Brain microvascular endothelial cell (primary cell): Measurements from ENCODE around the gene OFD1.

Source experiments
- DNase-seq: peaks from one replicate; pipeline ENCODE4 v3.0.0-alpha.2; 2020
- H3K27ac ChIP-seq: fragments of 250-450 bp; sonication (Bioruptor Pico); 2 replicates; pipeline ENCODE4 v1.5.1; 2020; ENCODE audit warnings: mild to moderate bottlenecking, moderate library complexity
- H3K27me3 ChIP-seq: fragments of 250-450 bp; sonication (Bioruptor Pico); replicated peaks from 2 replicates; pipeline ENCODE4 v1.5.1; 2020; ENCODE audit warnings: mild to moderate bottlenecking
- H3K36me3 ChIP-seq: fragments of 250-450 bp; sonication (Bioruptor Pico); replicated peaks from 2 replicates; pipeline ENCODE4 v1.5.1; 2020; ENCODE audit warnings: mild to moderate bottlenecking
- H3K4me3 ChIP-seq: 2 replicates; pipeline ENCODE4 v1.5.1; 2011; ENCODE audit warnings: low read depth, mild to moderate bottlenecking, control low read depth, low read length, moderate library complexity
- in situ Hi-C: cut with HindIII; loops from 2 replicates; pipeline ENCODE4 v1.10.0; 2017; ENCODE audit warnings: low sequenced_read_pairs, low pct_ligation_motif_present
- TF ChIP-seq, protein P1 (sequence below): IDR thresholded peaks from 2 replicates; pipeline ENCODE4 v1.5.1; 2011; ENCODE audit warnings: low read depth, mild to moderate bottlenecking, moderate library complexity, low read length, control low read depth, inconsistent platforms; ENCODE audit errors: missing control alignments

The OFD1 gene

DNA sequence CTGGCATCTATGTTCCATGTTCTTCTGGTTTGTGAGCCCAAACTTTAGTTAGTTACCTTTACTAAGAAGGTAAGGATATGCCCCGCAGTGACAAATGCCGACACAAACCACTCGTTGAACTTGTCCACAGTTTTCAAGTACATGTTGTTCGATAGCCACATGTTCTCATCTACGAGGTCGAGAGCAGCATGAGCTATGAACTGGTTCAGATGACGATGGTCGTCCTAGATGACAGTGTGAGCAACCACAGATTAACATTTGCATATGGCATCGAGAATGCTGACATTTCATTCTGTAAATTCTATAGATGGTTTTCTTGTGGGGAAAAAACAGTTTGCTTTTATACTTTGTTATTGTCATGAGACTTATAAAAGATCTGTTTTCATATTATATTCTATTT, 18.1 kb upstream of the OFD1 start:
- TF ChIP-seq, protein P1, sequence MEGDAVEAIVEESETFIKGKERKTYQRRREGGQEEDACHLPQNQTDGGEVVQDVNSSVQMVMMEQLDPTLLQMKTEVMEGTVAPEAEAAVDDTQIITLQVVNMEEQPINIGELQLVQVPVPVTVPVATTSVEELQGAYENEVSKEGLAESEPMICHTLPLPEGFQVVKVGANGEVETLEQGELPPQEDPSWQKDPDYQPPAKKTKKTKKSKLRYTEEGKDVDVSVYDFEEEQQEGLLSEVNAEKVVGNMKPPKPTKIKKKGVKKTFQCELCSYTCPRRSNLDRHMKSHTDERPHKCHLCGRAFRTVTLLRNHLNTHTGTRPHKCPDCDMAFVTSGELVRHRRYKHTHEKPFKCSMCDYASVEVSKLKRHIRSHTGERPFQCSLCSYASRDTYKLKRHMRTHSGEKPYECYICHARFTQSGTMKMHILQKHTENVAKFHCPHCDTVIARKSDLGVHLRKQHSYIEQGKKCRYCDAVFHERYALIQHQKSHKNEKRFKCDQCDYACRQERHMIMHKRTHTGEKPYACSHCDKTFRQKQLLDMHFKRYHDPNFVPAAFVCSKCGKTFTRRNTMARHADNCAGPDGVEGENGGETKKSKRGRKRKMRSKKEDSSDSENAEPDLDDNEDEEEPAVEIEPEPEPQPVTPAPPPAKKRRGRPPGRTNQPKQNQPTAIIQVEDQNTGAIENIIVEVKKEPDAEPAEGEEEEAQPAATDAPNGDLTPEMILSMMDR, result no peak
- in situ Hi-C loops, result no loop called here
- Histone ChIP-seq H3K27ac (no peak overlapping the region), H3K27me3 (no peaks in the 10 kb centered on the region), H3K4me3 (no peak overlapping the region), H3K36me3 (peaks cover 14% of the 10 kb centered on the region)
- no peak for DNase-seq

DNA sequence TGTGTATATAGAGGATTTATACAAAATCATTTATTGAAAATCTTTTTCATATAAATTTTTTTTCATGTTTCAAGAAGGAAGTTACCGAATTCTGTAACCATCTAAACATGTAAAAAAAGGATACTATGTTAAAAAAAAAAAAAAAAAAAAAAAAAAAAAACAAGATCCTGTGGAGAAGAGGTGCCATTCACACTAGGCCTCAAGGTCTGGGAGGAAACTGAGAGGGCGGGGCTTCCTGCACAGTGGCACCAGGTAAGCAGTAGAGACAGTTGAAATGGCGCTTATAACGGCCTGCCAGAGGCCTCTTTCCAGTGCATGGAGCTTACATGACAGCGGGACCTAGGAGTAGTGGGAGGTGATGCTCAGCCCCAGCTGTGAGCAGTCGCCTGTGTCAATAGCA, 17.6 kb upstream of the OFD1 start:
- no peaks in the 10 kb centered on the region for H3K27me3 ChIP-seq
- H3K4me3 ChIP-seq, result no peak overlapping the region
- peaks cover 10% of the 10 kb centered on the region for H3K36me3 ChIP-seq
- DNase-seq, result no peak
- in situ Hi-C loops, result no loop called here
- TF ChIP-seq, protein P1, result no peak
- H3K27ac ChIP-seq, result no peak overlapping the region

DNA sequence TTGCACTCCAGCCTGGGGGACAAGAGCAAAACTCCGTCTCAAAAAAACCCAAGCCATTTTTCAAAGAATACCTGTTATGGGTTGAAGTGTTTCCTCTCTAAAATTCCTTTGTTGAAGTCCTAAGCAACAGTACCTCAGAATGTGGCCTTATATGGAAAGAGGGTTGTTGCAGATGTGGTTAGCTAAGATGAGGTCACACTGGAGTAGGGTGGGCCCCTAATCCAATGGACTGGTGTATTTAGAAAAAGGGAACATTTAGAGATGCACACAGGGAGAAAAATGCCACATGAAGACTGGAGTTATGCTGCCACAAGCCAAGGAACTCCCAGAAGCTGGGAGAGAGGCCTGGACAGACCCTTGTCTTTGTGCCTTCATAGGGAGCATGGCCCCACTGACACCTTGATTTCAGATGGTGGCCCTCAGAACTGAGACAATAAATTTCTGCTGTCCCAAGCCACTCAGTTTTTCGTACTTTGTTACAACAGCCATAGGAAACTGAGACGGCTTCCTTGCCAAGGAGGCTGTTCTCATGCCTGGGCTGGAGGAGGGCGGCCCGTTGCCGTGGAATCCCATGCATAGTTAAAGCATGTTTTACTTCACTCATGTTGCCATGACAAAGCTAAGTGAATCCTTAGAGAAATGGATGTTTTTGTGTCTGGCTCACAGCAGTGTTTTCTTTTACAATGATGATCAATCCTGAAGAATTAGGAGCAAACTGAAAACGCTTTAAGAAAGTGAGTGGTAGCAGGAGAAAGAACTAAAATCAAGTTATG, 16.7 kb upstream of the OFD1 start:
- in situ Hi-C loops, result no loop called here
- Histone ChIP-seq H3K4me3 (no peak overlapping the region), H3K27me3 (no peaks in the 10 kb centered on the region), H3K36me3 (peaks cover 10% of the 10 kb centered on the region), H3K27ac (peak overlapping the region; percentile 69)
- TF ChIP-seq, protein P1, result no peak
- peak; percentile 69 for DNase-seq

DNA sequence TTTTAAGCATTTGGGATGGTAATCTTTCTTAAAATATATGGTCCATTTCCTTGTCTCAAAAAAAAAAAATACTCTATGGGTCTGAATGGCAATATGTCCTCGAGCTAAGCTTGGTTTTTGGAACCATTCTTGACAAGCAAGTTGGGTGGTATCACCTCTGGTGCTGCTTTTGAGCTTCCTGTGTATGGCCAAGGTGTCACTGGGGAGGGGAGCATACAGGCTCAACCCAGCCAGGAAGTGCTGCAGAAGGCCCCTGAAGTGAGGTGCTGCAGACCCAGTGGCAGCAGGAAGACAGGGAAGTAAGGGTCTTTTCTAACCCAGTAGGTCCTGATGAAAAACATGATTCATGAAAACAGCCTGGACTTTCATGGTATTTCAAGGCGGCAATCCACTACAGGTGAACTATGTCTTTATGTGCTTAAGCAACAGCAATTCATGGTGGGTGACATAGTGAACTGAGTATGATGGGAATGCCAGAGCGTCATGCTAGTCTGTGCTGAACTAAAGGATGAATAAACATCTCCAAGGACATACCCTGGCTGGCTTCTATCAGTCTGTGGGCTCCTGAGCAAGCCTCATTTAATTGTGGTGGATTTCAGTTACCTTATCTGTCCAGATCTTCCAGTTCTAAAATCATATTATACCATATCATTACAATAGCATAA, 15.2 kb upstream of the OFD1 start:
- peak; percentile 21 for DNase-seq
- in situ Hi-C loops, result no loop called here
- no peak overlapping the region for H3K27ac ChIP-seq
- H3K27me3 ChIP-seq, result no peaks in the 10 kb centered on the region
- H3K4me3 ChIP-seq, result no peak overlapping the region
- TF ChIP-seq, protein P1, result no peak
- H3K36me3 ChIP-seq, result peaks cover 10% of the 10 kb centered on the region

DNA sequence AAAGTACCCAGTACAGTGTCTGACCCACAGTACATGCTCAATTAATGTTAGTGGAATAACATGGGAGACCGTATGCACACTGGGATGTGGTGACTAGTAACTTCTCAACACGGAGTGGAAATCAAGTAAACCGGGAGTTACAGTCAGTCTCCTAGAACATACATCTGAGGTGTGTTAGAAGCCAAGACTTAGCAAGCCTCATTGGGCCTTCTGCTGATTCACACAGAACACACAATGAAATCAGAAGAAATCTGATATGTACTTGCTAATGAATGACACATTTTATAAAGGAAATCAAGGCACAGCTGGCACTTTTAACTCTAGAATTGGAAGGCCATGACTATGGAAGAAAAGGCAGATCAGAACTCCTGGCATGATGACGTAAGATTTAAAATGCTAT, 13.2 kb upstream of the OFD1 start:
- Histone ChIP-seq H3K36me3 (peaks cover 8% of the 10 kb centered on the region), H3K27me3 (no peaks in the 10 kb centered on the region), H3K4me3 (no peak overlapping the region), H3K27ac (no peak overlapping the region)
- DNase-seq, result no peak
- in situ Hi-C loops, result no loop called here
- TF ChIP-seq, protein P1, result no peak
